Activated CD4-positive, CD25-positive, alpha-beta regulatory T cell (primary cell): ENCODE results near the gene SEM1.
"Not testable (repeated sequence)": the region's sequence is repeated elsewhere in the genome, so short reads cannot be mapped to it uniquely, and the experiment has no call there.

Experiments used
- DNase-seq, 4 experiments: peaks; one replicate each; lab custom pipeline; 2025; lab: John Stamatoyannopoulos, UW

SEM1 gene

DNA sequence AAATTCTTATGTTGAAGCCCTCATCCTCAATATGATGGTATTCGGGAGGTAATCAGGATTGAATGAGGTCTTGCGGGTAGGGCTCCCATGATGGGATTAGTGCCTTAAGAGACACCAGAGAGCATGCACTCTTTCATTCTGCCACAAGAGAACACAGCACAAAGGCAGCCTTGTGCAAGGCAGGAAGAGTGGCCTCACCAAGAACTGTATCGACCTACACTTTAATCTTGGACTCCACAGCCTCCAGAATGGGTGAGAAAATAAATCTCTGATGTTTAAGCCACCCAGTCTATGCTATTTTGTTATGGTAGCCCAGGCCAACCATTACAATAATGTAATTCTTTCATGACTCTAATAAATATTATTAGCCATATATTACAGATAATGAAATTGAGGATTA, 8.4 kb downstream of the SEM1 start:
- DNase-seq, result no peak

DNA sequence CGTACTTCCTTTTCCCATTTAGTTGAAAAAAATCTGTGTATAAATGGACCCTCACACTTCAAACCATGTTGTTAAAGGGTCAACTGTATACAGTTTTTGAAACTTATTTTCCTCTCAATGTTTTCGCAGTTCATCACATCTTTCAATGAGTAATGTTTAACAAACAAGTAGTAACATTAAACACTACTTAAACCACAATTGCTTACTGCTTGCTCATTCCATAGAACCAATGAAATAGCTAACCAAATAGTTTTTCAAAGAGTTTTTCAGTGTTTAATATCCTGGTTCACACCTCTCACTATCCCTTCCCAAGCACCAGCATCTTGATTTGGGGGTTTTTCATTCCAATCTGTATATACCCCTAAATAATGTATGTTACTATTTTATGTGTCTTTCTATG, 9.1 kb downstream of the SEM1 start:
- no peak for DNase-seq

DNA sequence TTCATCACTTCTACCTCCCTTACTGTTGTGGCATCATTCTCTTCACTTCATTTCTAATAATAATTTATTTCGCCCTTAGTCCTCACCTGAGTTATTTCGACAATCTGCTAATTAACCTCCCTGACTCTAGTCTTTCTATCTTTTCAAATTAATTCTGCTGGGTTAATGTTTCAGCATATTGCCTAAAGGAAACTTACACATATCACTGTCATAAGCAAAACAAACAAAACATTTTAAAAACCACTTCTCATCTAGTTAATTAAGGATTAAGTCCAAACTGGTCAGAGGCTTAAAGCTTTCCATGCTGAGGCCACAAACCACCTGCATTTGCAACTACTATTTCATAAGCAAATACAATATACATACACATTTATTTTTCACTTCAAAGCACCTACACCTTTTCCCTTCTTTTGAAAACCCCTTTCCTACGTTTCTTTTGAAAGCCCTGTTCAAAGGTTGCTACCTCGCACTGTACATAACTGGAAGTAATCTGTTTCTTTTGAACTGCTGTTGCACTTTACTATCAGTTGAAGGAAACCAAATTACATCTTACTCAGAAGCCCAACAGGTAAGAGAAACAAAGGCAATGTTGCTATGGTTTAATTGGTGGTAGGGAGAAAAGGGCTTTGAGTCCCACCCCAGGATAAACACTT, 10.3 kb downstream of the SEM1 start:
- no peak for DNase-seq

DNA sequence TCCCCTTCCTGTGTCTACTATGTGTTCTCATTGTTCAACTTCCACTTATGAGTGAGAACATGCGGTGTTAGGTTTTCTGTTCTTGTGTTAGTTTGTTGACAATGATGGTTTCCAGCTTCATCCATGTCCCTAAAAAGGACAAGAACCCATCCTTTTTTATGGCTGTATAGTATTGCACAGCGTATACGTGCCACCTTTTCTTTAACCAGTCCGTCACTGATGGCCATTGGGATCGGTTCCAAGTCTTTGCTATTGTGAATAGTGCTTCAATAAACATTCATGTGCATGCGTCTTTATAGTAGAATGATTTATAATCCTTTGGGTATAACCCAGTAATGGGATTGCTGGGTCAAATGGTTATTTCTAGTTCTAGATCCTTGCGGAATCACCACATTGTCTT, 11.2 kb downstream of the SEM1 start:
- not testable (repeated sequence) for DNase-seq

GRCh38 chr7:96697822-96698221, 11.8 kb downstream of the SEM1 start:
- no peak for DNase-seq

DNA sequence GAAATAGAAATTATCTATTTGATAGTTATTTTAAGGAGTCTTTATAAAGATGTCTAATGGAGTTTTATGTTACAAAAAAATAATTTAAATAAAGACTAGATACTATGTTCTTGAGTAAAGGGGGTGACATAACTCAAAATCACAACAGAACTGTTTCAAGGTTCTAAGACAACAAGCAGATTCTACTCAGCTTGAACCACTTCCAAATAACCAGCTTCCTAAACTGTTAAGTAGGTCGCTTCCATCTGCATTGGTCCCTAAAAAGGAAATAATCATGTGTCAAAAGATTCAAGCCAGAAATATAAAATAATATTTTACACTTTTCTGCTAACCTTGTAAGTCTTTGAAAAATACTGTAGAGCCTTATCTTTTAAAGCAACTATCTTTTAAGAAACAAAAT, 14.1 kb downstream of the SEM1 start:
- no peak for DNase-seq

DNA sequence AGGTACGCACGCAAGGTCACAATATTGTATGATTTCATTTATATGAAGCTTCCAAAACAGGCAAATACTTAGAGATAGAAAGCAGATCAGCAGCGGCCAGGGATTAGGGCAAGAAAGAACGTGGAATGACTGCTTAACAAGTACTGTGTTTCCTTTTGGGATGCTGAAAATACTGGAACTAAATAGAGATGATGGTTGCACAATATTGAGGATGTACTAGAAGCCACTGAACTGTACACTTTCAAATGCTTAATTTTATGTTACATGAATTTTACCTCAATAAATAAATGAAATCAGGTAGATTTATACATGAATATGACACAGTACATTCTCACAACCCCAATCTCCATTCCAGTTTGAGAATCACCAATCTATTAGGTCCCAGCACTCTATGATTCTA, 15.6 kb downstream of the SEM1 start:
- no peak for DNase-seq

- no peak for DNase-seq
Measured at GRCh38 chr7:96691702-96692101, 17.9 kb downstream of the SEM1 start.

DNA sequence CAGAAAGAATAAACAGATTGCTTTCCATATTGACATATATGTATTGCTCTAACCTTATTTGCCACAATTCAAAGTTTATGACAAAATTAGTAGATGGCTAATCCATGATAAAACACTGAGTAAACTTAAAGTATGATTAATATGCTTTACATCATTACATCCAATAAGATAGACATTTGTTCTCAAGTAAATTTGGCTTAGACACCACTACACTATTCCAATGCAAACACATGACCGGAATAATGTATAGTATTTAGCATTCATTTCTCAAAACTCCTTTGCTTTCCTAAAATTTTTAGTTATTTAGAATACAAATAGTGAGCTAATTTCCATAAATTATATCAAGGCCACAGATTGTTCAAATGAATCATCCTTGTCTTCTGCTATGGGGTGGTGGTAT, 20.2 kb downstream of the SEM1 start:
- no peak for DNase-seq

- DNase-seq, result no peak
Measured at GRCh38 chr7:96686305-96686704, 23.3 kb downstream of the SEM1 start.

- DNase-seq, result no peak
Measured at GRCh38 chr7:96685755-96686154, 23.9 kb downstream of the SEM1 start.

GRCh38 chr7:96685353-96685752, 24.3 kb downstream of the SEM1 start:
- DNase-seq, result no peak

GRCh38 chr7:96679886-96680285, 29.8 kb downstream of the SEM1 start:
- no peak for DNase-seq

DNA sequence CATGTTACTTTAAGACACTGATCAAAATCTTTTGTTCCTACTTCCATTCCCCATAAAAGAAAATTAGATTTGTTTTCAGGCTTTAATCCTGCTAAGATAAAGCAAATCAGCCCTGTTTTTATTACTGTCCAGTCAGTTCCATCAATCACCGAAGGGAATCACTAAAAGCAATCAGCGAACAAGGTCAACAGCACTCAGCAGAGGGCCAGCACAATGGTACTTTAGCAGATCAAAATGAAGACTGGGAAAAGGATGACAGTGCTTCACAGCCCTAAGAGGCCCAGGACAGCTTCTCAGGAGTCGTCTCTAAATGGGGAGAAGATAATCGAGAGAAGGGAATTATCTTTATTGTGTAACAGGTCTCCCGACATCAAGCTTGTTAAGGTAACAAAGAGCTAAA, 32.7 kb downstream of the SEM1 start:
- DNase-seq, result no peak

- no peak for DNase-seq
Measured at GRCh38 chr7:96675548-96675947, 34.1 kb downstream of the SEM1 start.

DNA sequence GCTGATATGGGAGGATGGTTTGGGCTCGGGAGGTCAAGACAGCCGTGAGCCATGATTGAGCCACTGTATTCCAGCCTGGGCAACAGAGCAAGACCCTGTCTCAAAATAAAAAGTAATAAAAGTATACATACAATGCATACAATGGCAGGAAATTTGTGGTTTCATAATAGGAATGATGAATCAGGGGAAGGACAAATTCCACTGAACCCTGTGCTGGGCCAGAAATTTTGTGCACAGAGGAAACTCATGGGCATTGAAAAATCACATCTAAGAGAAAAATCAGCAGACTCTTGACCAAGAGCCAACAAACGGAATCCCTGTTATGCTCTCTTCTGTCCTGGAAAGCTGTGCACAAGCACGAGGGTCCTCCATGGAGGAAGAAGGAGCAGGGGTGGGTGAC, 35.1 kb downstream of the SEM1 start:
- DNase-seq, result no peak

DNA sequence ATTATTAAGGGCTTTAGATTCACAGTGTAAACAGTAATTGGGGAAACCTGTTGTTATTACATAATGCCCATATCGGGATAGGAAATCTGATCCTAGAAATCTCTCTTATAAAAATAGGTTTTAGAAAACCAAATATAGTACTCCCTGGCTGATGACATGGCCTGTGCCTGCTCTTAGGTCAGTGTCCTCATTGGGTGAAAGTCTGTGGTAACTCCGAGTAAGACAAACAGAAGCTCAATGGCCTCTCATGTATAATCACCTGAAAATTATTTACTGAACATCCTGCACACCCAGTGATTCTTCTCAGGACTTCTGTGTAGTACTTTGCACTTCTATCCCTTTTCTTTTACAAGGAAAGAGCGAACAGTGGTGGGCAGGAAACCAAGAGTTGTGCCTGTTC, 37.8 kb downstream of the SEM1 start:
- no peak for DNase-seq

- DNase-seq, result no peak
Measured at GRCh38 chr7:96670338-96671289, 39.0 kb downstream of the SEM1 start.

GRCh38 chr7:96669812-96670211, 39.8 kb downstream of the SEM1 start:
- DNase-seq, result no peak

DNA sequence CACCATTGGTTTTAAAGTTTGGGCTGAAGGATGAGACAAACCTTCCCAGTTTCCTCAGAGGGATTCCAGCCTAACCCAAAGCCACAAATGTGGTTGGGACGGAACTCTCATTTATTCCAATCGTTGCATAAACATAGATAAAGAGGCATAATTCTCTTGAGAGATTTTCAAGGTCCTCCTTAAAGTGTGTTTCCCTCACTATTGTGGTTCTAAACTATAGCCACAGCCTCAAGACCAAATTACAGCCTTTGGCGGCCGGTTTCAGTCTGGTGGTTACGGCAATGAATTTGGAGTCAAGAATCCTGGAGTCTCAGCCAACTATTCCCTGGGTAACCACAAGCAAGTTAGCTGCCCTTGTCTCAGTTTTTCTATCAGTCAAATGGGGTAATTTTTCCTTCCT, 42.6 kb downstream of the SEM1 start:
- DNase-seq, result no peak

DNA sequence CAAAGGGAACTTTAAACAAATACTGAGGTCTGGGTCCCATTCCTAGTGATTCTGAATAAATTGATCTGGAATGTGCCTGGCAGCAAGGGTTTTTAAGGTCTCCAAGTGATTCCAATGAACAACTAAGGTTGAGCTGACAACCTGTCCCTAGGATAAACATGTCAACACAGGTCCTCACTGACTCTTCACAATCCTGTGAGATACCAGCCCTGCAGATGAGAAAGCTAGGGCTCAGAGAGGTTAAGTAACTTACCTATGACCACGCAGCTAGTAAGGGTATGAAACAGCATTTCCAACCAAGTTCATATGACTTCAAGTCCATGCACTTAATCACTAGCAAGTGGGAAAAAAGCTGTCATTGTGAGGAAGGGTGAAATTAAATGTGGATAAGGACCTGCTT, 44.0 kb downstream of the SEM1 start:
- DNase-seq, result no peak

DNA sequence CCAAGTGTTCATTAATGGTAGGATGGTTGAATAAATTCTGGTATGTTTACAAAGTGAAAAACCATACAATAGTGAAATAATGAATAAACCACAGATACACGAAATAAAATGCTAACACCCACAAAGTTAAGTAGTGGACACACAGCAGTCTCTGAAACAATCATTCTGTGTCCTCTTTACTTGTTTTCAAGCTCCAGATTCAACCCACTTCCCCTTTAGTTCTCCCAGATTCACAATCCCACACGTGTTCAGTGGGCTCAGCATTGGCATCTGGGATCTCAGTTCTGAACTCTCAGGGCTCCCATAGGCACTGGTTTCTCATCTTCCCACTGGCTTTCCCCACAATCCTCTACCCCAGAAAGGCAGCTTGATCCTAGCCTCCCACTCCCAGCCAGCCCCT, 44.9 kb downstream of the SEM1 start:
- no peak for DNase-seq

DNA sequence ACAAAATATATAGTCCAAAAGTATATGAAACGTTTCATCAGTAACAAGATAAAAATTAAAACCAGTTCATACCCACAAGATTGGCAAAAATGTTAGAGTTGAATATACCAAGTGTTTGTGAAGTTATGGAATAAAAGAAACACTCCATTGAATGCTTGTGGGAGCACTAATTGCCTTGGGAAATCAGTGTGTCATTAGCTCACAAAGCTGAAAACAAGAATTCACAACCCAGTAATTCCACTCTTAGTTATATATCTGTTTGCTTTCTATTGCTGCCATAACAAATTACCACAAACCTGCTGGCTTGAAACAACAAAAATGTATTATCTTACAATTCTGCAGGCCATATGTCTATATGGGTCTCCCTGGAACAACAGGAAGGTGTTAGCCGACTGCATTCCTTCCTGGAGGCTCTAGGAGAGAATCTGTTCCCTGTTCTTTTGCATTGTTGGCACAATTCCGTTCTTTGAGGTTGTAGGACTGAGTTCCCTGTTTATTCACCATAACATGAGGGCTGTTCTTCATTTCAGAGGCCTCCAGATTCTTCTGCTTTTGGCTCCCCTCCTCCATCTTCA, 45.7 kb downstream of the SEM1 start:
- DNase-seq, result no peak
